ENCODE data around the gene DUSP7.

DNA sequence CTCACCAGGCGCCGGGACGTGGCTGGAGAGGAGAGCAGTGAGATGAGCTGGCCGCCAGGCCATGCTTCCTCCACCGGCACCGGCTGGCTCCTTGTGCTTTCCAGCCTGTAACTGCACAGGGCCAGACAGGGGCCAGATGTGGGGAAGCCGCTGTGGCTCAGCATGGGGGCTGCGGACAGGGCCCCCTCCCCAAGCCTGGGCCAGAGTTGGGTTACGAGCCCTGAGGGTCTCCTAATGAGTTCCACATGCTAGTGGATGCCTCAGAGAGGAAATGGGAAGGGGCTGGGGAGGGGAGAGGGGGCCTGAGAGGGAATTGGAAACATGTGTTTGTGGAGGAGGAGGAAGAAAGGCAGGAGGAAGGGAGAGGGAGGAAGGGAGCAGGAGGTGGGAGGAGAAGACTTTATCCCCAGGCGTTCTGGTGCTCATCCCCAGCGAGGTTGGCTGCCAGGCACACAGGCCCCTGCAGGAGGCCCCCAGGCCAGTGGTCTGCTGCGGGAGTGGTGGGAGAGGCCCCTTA is 11.7 kb upstream of the DUSP7 start:
- TF ChIP-seq, protein P1, sequence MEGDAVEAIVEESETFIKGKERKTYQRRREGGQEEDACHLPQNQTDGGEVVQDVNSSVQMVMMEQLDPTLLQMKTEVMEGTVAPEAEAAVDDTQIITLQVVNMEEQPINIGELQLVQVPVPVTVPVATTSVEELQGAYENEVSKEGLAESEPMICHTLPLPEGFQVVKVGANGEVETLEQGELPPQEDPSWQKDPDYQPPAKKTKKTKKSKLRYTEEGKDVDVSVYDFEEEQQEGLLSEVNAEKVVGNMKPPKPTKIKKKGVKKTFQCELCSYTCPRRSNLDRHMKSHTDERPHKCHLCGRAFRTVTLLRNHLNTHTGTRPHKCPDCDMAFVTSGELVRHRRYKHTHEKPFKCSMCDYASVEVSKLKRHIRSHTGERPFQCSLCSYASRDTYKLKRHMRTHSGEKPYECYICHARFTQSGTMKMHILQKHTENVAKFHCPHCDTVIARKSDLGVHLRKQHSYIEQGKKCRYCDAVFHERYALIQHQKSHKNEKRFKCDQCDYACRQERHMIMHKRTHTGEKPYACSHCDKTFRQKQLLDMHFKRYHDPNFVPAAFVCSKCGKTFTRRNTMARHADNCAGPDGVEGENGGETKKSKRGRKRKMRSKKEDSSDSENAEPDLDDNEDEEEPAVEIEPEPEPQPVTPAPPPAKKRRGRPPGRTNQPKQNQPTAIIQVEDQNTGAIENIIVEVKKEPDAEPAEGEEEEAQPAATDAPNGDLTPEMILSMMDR (conservative IDR thresholded peaks at IDR 0.05 in 1 of 2, IDR thresholded peaks at IDR 0.05 in 1 of 2; ENCODE audit: extremely low read depth in 1 of 2, insufficient read depth in 1 of 2, low read depth in 1 of 2, low read length in 2 of 2) = no peak
- no peak for TF ChIP-seq EZH2 (IDR thresholded peaks at IDR 0.05; ENCODE audit: borderline replicate concordance, low read length)
